Activated T-cell treated with anti-CD3 and anti-CD28 coated beads, Interleukin-2, amount 50 U/mL, for 48 hours (primary cell): ENCODE measurements around the gene ZFAND6.
"Not testable (repeated sequence)": the region's sequence is repeated elsewhere in the genome, so short reads cannot be mapped to it uniquely, and the experiment has no call there.

Source experiments
- DNase-seq, 2 experiments: peaks; one replicate each; pipeline ENCODE4 v3.0.0-alpha.2; 2020

ZFAND6 gene

DNA sequence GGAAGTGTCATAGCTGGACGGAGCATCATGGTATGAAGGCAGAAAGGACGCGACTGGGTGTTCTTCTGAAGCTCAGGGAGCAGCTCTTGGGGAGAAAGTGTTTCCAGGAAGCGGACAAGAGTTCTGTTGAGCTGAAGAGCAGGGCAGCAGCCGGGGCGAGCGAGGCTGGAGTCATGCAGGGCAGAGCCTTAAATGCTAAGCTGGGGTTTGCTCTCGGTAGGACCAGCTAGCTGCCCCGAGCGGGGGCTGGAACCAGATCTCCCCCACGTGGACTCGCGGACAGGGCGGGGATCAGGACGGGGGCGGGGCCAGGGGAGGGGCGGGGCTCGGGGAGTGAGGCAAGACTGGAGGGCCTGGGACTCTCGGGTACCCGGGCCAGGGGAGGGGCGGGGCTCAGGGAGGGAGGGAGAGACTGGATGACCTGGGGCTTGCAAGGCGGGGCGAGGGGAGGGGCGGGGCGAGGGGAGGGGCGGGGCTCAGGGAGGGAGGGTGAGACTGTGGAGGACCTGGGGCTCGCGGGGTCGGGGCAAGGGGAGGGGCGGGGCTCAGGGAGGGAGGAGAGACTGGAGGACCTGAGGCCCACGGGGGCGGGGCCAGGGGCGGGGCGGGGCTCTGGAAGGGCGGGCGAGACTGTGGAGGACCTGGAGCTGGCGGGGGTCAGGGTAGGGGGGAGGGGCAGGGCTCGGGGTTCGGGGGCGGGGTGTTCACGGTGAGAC lies 92.9 kb downstream of the ZFAND6 start:
- peak; percentile 94 for DNase-seq

DNA sequence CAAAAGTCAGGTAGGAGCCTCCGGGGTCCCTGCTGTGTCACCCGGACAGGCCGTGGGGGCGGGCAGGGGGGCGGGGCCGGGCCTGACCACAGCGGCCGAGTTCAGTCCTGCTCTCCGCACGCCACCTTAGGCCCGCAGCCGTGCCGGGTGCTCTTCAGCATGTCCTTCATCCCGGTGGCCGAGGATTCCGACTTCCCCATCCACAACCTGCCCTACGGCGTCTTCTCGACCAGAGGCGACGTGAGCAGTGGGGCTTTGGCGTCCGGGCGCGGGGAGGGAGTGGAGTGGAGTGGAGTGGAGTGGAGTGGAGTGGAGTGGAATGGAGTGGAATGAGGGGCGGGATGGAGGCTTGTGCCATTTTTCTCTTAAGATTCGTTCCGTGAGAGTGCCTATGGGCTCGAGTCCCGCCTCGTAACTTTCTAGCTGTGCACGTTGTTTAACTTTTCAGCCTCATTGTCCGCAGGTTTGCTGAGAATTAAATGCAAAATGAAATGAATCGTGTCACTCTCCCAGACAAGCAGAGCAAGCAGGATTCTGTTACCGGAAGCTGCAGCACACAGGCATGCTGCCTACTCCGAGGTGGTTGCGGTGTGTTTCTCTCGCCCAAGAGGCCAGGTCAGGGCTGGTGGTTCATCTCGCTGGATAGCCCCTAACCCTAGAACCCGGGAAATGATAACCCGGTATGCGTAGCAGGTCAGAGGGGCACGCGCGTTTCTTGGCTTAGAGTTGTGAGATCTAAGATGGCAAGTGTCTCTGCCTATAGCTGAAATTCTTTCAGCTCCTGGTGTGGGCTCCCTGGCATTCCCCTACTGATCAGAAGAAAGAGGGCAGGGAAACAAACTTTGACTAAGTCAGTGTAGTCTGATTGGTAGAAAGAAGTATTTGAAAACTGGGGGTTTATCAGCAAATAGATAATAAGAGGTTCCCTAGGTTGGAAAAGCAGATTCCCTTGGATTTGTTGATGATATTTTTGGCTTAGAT lies 93.7 kb downstream of the ZFAND6 start, which contains the start of gene FAH:
Gene FAH (plus strand): TSS at position 104 of the 981 bp plus-strand sequence. CDS start 56 bp downstream, at position 160.
- DNase-seq = peak; percentile 68 to 71

DNA sequence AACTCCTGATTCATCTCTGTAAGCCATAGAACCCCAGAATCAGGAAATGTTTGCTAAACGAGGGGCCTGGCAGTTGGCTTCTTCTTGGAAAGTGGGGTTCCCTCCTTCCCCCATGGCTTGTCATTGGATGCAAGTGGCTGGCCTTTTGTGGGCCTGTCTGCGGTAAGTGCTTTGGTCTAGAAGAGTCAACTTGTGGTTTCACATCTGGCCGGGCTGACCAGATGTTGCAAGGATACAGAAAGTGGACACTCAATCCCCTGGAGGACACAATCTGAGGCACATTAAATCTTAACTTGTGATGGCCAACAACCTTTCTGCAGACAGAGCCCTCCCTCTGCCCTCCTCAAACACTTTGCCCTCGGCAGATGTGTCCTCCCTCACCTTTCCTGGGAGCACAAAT lies 94.4 kb downstream of the ZFAND6 start:
- no peak for DNase-seq

DNA sequence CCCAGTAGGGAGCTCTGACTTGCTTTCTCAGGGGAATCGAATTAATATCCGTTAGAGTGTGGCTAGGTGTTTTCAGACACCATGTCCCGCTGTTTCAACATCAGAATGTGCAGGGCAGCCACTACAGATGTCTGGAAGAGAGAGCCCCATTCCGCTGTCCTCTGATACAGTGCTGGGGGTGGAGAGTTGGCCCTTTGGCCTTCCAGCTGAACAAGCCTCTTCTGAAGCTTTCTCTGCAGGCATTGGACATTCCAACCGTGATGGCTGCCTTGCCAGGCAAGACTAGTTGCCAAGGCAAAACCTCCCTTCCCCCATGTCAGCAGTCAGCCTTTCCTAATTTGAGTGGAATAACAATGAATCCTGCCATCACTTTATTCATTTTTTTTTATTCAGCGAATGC lies 94.9 kb downstream of the ZFAND6 start:
- DNase-seq = no peak

DNA sequence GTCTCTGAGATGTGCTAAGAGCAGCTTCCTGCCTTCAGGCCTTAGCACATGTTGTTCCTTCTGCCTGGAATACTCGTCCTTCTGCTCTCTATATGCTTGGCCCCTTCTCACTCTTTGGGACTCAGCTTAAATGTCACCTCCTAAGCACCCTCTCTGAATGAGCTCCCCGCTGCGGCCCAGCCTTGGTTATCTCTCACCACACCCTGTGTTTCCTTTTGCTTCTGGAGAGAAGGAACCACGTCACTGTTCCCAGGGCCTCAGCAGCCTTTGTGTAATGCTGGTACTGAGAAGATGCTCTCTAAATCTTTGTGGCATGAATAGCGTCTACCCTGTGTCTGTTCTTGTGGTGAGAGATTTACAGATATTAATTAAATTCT lies 95.5 kb downstream of the ZFAND6 start:
- no peak for DNase-seq

DNA sequence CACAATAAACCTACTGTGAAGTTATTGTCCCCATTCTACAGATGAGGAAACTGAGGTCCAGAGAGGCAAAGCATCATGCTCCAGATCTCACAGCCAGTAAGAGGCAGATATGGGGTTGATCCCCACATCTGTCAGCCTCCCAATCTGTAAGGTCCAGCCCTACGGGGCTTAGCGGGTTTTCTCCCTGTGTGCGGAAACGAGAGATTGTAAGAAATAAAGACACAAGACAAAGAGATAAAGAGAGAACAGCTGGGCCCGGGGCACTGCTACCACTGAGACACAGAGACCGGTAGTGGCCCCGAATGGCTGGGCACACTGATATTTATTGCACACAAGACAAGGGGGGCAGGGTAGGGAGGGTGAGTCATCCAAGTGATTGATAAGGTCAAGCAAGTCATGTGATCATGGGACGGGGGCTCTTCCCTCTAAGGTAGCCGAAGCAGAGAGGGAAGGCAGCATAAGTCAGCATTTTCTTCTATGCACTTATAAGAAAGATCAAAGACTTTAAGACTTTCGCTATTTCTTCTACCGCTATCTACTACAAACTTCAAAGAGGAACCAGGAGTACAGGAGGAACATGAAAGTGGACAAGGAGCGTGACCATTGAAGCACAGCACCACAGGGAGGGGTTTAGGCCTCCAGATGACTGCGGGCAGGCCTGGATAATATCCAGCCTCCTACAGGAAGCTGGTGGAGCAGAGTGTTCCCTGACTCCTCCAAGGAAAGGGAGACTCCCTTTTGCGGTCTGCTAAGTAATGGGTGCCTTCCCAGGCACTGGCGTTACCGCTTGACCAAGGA lies 96.1 kb downstream of the ZFAND6 start:
- not testable (repeated sequence) for DNase-seq

DNA sequence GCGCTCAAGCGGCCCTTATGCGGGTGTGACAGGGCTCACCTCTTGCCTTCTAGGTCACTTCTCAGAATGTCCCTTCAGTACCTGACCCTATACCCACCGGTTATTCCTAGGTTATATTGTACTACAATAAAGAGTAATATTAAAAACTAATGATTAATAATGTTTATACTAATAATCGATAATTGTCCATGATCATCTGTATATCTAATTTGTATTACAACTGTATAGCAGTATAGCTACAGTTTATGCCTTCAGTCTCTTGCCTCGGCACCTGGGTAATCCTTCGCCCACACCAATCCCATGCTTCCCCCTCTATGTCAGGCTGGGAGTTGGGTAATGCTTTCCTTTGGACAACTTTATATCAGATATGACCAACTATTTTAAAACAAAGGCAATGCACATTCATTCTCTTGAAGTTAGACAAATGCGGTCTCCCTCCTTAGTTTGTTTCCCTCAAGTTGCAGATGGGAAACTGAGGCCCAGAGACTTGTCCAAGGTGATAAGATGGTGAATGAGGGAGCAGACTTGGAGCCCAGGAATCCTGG lies 96.8 kb downstream of the ZFAND6 start:
- DNase-seq = no peak

DNA sequence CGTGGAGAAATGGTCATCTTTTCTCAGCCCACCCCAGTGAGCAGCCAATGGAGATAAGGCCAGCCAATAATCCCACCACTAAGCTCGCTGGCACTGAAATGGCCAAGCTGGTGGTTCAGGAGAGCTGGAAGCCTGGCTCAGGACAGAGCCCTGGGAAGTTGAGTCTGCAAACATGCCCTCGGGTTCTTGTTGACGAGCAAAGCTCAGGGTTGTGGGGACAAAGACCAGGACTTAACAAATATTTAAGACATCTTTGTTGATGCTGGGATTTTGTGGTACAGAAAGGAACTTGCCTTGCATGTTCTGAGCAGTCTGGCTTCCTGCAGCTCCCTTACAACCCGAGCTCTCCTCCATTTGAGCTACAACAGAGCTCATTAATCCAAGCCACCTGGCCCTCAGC lies 97.7 kb downstream of the ZFAND6 start:
- DNase-seq = no peak

DNA sequence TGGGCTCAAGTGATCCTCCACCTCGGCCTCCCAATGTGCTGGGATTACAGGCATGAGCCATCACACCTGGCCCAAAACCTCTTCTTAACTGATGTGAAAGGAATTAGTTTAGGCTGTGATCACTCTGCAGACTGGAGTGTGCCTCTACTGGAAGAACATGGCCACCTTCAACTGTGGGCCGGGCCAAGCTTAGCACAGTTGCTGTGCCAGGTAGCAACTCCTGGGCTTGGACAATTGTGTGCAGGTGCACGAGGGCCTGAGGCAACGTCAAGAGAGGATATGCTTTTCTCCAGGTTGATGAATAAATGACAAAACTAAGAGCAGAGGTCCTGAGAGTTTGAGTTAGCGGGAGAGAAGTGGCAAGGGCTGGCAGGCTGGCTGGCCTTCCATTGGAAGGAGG lies 99.8 kb downstream of the ZFAND6 start:
- DNase-seq = no peak

DNA sequence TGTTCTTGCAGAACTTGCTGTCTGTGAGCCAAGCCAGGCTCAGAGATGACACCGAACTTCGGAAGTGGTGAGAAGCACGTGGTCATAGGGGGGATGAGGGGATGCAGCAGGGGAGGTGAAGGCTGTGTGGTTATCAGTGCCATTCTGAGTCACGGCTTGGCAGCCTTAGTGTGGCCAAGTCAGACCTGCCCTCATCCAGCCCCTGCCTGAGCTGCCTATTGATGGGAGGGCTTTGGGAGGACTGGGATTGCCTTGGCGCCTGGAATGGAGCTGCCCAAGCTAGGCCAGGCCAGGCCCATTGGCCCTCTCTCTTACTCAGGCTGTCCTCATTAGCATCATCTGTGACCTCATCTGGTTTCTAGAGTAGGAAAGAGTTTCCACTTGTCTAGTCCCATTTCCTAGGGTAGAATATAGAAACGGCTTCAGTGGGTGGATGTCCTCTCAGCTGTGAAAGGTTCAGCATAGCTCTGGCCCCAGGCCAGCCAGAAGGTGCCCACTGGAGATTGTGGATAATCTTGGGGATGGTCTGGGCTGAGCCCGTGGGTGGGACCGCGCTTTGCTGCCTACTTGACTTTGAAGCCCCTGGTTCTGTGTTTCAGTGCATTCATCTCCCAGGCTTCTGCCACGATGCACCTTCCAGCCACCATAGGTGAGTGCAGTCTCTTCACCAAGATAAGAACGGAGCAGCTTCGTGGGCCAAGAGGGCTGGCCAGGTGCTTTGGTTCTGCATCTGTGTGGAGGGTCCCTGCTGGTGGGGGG lies 100.5 kb downstream of the ZFAND6 start:
- peak in 1 of 2 experiments; percentile 30 for DNase-seq

DNA sequence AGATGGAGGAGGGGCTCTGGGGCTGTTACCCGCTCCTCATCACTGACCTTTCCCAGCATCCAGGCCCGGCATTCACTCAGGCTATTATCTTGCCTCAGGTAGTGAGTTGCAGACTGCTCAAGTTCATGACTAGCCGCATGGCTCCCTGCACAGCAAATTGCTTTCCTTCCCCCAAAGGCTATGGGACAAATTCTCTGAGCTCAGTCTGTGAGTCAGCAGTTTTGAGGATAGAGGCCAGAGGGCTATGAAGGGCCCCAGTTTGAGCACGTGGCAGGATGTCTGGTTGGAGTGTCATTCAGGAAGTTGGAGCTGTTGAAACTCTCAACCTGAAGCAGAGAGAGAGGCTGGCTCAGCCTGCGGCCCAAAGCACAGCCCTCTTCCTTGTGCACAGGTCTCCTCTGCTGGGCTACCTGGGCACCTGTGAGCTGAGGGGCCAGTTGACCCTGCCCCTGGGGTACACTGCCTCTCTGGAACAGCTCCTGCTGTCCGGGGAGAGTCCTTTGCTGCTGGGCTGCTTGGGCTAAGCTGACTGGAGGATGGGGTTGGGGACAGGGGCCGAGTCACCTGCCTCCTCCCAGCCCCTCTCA lies 101.2 kb downstream of the ZFAND6 start:
- peak; percentile 55 to 59 for DNase-seq

DNA sequence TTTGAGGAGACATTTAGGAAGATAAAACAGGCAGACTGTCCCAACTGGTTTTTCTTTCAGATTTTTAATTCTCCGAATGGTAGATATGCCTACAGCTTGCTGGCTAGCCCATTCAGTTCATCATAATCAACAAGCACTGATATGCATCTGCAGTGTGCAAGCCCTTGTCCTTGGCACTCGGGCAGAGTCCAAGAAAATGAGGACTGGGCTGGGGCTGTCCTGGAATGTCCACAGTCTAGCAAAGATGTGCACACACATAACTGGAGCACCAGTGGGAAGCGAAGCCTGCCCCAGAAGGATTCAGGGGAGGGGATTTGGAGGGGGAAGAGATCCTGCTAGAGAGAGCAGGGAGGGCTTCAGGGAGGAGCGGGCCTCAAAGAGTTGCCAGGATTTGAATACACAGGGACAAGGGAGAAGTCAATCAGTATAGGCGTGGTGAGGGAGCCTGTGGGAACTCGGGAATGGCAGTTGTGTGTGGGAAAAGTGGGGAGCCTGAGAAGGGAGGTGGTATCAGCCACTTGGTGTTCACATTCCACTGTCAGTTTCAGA lies 102.1 kb downstream of the ZFAND6 start:
- DNase-seq = peak in 1 of 2 experiments; percentile 9

DNA sequence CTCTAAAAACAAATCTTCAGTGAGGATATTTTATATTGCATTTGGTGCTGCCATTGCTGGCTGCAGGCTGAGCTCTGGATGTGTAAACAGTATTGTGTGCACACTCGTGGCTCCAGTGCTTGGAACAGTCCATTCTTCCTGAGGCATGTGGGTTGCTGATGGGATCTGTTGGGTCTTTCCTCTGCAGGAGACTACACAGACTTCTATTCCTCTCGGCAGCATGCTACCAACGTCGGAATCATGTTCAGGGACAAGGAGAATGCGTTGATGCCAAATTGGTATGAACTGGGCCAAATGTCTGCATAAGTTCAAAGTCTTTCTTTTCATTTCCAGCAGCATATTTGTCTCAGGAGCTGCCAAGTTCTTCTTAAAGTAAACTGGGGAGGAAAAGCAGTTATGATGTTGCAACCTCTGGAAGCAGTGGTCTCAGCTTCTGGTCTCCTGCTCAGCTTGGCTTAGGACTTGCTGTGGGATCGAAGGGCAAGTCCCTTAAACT lies 102.6 kb downstream of the ZFAND6 start:
- DNase-seq = peak in 1 of 2 experiments; percentile 0

DNA sequence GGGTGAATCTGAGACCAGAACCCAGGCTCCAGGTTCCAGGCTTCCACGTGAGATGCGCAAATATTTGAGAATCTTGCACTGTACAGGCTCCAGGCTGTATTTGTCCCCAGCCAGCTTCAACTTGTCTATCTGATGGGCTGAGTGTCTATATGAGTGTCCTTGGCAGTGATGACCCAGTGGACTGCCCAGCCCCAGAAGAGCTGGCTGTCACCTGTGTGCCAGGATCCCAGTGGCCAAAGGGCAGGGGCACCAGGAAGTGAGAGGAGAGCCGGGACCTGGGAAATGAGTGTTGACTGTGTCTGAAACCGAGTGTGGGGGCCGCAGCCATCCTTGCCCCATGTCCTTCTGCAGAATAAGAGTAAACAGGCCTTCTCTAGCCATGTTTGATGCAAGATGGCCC lies 103.7 kb downstream of the ZFAND6 start:
- no peak for DNase-seq

DNA sequence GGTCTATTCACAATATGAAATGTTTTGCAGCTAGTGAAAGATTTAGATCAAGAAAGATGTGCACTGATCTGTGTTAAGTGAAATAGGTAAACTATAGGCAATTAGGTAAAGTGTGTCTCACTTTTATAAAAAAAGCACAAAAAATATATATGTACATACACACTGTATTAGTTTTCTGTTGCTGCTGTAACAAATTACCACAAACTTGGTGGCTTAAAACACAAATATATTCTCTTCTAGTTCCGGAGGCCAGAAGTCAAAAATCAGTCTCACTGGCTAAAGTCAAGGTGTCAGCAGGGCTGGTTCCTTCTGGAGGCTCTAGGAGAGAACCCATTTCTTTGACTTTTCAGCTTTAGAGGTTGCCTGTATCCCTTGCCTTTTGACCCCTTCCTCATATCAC lies 104.4 kb downstream of the ZFAND6 start:
- no peak for DNase-seq

DNA sequence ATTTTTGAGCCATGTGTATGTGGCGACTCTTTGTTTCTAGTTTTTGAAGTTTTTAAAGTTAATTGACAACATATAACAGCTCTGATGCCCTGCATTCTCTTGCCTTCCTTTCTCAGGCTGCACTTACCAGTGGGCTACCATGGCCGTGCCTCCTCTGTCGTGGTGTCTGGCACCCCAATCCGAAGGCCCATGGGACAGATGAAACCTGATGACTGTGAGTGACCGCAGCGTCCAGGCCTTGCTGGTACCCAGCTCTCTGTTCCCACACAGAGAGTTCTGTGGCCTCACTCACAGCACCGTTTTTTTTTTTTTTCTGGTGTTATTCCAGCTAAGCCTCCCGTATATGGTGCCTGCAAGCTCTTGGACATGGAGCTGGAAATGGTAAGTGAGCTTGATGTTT lies 108.5 kb downstream of the ZFAND6 start:
- no peak for DNase-seq

DNA sequence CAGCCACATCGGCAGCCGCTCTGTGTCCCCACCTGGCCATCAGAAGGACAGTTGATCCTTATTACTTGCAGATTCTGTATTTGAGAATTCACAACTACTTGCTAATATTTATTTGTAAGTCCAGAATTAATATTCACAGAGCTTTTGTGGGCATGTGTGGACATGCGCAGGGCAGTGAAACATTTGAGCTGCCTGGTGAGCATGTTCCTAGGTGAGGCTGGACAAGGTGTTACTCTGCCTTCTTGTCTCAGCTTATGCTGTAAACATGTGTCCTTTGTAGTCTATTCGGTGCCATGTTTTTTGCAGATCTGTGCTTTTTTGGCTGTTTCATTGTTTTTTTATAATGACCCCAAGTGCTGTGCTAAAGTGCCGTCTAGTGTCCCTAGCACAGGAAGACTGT lies 108.9 kb downstream of the ZFAND6 start:
- no peak for DNase-seq

DNA sequence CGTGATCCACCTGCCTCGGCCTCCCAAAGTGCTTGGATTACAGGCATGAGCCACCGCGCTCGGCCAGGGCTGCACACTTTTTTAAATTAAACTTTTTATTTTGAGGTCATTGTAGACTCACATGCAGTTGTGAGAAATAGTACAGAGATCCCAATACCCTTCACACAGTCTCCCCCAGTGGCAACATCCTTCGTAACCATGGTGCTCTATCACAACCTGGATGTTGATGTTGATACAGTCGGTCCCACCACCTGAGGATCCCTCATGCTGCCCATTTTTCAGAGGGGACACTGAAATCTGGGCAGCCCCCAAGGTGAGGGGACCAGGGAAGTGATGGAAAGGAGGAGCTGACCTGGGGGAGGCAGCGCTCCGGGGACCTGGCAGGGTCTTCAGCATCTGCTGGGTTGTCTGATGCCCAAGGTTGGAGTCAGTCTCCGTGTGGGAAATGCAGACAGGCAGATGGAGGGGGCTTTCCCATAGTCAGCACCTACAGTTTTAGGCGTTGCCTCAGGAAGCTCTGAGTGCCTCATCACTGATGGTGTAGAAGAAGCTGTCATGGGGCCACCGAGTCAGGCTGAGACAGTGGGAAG lies 110.4 kb downstream of the ZFAND6 start:
- DNase-seq = no peak

DNA sequence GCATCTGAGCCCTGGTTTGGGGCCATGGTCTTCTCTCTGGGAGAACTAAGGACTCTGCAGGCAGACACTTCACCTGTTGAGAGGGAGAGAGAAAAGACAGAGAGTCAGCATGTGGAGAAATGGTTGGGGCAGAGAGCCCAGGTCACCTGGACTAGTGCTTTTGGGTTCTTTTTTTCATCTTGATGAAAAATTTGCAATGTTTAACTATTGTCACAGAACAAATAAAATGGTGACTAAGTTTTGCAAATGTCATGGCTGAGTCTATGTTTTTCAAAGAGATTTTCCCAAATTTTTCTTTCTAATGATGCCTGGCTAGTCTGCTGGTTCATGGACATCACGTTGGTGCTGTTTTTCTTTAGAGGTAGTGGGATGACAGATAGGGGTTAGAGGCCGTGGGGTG lies 111.1 kb downstream of the ZFAND6 start:
- no peak for DNase-seq

DNA sequence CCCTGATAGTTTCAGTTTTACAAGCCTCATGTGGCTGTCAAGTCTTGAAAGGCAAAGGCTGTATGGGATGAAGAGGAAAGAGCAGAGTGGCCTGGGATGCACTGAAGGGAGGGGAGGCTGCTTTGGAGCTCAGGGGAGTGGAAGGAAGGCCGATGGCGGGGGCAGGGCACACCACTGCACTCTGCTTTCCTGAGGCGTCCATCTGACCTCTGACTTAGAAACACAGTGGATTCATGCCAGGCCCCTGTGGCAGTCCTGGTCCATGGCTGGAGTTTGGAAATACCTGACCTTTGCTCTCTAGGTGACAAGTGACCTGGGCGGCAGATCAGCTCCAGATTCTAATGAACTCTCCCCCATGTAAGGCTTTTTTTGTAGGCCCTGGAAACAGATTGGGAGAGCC lies 112.3 kb downstream of the ZFAND6 start:
- DNase-seq = no peak

DNA sequence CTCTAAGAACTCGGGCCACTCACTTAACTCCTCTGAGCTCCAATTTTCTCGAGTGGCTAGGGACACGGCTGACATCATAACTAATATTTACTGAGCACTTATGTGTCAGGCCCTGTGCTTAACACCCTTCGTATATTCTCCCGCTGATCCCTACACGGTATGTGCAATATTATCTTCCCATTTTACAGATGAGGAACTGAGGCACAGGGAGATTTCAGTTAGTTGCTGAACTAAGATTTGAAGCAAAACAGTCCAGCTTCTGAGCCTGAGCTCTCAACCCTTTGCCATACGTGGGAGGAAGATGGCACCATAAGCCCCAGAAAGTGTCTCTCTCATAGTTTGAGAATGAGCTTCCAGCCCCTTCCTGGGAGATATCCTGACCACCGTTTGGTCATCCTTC lies 112.9 kb downstream of the ZFAND6 start:
- DNase-seq = no peak
